Stimulated activated CD4-positive, alpha-beta T cell treated with anti-CD3 and anti-CD28 coated beads, Interleukin-2, amount 100 ng/mL, for 48 hours (primary cell): ENCODE measurements around the gene GPD1.

ENCODE experiments used
- DNase-seq, 2 donors: peaks; one replicate each; pipeline ENCODE4 v3.0.0-alpha.2; 2020

The GPD1 gene

GRCh38 chr12:50103767-50104321 lies at the start of gene GPD1:
Gene GPD1, plus strand, starts transcription at chr12:50104008. Its CDS starts 43 bp downstream, at chr12:50104051.
- no peak for DNase-seq

- peak; percentile 56 to 63 for DNase-seq
Observed at GRCh38 chr12:50055831-50056638, 47.8 kb upstream of the GPD1 start.

GRCh38 chr12:50056639-50056976 lies 47.2 kb upstream of the GPD1 start:
- no peak for DNase-seq

GRCh38 chr12:50057000-50057841 lies 46.6 kb upstream of the GPD1 start, which contains the start of gene ASIC1:
Gene ASIC1, plus strand, starts transcription at chr12:50057596. Its CDS starts 1,171 bp downstream, at chr12:50058767.
- peak; percentile 34 to 42 for DNase-seq

GRCh38 chr12:50057896-50058670 lies 45.7 kb upstream of the GPD1 start:
- no peak for DNase-seq

- DNase-seq, result no peak
Observed at GRCh38 chr12:50058743-50059312, 45.0 kb upstream of the GPD1 start.

GRCh38 chr12:50059440-50060119 lies 44.2 kb upstream of the GPD1 start:
- peak in 1 of 2 donors; percentile 46 for DNase-seq

GRCh38 chr12:50060120-50060468 lies 43.7 kb upstream of the GPD1 start:
- DNase-seq, result no peak

GRCh38 chr12:50061171-50061570 lies 42.6 kb upstream of the GPD1 start:
- DNase-seq, result no peak

- no peak for DNase-seq
Observed at GRCh38 chr12:50061946-50062686, 41.7 kb upstream of the GPD1 start.

- DNase-seq, result no peak
Observed at GRCh38 chr12:50062728-50063460, 40.9 kb upstream of the GPD1 start.

- DNase-seq, result no peak
Observed at GRCh38 chr12:50065726-50066310, 38.0 kb upstream of the GPD1 start.

- DNase-seq, result no peak
Observed at GRCh38 chr12:50066402-50066801, 37.4 kb upstream of the GPD1 start.

GRCh38 chr12:50069069-50069468 lies 34.7 kb upstream of the GPD1 start:
- no peak for DNase-seq

GRCh38 chr12:50069539-50069938 lies 34.3 kb upstream of the GPD1 start:
- no peak for DNase-seq

GRCh38 chr12:50070314-50071060 lies 33.3 kb upstream of the GPD1 start:
- DNase-seq, result peak; percentile 68

- no peak for DNase-seq
Observed at GRCh38 chr12:50072198-50072907, 31.5 kb upstream of the GPD1 start.

GRCh38 chr12:50073206-50073605 lies 30.6 kb upstream of the GPD1 start:
- DNase-seq, result no peak

GRCh38 chr12:50073712-50074111 lies 30.1 kb upstream of the GPD1 start:
- DNase-seq, result no peak
